Measurements from ENCODE around the gene RPTOR.
"Not testable (repeated sequence)": the region's sequence is repeated elsewhere in the genome, so short reads cannot be mapped to it uniquely, and the experiment has no call there.

The RPTOR gene

GRCh38 chr17:80621335-80621996 is 76.8 kb downstream of the RPTOR start:
- no peak for DNase-seq

- no peak for DNase-seq
Measured at GRCh38 chr17:80621997-80622357, 77.3 kb downstream of the RPTOR start.

DNA sequence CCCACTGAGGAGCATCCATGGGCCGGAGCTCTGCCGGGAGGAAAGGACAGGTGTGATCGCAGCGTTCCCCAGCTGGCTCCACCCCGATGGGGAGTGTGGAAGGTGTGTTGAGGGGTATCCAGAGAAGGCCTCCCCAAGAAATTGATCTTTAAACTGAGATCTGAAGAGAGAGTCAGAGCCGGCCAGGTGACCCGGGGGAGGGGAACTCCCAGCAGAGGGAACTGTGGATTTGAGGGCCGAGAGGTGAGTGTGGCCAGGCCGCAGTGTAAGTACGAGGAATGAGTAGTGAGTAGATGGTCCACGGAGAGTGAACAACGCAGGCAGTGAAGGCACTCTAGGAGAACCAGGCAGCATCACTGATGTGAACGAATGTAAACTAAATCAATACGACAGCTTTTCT is 80.2 kb downstream of the RPTOR start:
- no peak for DNase-seq

- DNase-seq, result no peak
Measured at GRCh38 chr17:80625627-80626026, 81.0 kb downstream of the RPTOR start.

DNA sequence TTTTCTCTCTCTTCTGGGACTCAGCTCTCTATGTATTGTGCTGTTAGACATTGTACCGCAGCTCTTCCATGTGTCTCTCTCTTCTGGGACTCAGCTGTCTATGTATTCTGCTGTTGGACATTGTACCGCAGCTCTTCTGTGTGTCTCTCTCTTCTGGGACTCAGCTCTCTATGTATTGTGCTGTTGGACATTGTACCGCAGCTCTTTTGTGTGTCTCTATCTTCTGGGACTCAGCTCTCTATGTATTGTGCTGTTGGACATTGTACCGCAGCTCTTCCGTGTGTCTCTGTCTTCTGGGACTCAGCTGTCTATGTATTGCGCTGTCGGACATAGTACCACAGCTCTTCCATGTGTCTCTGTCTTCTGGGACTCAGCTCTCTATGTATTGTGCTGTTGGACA is 84.2 kb downstream of the RPTOR start:
- DNase-seq, result not testable (repeated sequence)

GRCh38 chr17:80629298-80630028 is 84.8 kb downstream of the RPTOR start:
- DNase-seq, result no peak

- no peak for DNase-seq
Measured at GRCh38 chr17:80630560-80631120, 86.0 kb downstream of the RPTOR start.

DNA sequence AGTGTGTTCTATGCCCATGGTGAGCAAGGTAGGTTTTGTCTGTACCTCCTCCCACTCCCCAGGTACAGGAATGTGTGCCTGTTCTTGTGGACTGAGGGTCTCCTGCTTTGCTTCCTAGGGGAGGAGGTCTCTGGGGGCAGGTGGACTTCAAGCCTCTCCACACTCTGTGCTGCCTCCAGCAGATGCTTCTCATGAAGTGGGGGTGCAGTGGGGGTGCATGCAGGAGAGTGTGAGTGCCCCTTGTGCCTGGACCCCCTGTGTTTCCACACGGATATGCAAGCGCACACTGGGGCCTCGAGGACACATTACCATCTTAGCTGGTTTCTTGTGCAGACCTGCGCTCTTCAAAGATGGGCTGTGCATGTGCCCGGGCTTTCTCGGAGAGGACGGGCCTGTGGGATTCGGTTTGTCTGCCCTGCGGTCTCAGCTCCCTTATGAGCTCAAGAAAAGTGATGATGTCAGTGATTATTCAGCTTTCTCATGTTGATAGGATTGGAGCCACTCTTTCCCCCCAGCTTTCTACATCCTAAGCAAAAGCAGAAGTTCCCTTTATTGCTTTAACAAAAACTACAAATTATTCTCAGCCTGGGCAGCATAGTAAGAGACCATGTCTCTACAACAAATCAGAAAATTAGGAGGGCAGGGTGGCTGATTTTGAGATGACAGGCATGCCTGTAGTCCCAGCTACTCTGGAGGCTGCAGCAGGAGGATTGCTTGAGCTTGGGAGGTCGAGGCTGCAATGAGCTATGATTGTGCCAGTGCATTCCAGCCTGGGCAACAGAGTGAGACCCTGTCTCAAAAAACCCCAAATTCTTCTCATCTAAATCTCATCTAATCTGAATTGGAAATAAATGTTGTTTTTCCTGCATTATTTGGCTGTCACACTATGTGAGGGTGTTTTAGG is 86.8 kb downstream of the RPTOR start:
- no peak for DNase-seq

GRCh38 chr17:80632046-80632581 is 87.5 kb downstream of the RPTOR start:
- no peak for DNase-seq

DNA sequence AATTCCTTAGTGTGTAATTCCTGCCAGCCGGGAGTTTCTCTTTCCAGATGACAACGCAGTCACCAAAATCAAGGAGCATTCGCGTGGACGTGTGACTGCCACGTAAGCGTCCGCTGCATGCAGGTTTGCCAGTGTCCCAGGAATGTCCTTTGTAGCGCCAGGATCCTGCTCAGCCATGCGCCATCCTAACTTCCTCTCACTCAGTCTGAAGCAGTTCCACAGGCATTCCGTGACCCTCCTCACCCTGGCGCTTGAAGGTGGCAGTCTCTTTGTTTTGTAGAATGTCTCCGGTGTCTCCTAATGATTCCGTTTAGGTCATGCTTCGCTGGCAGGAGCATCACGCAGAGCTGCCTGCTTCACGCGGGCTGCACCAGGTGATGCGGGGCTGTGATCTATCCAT is 88.6 kb downstream of the RPTOR start:
- DNase-seq, result no peak

GRCh38 chr17:80633994-80634566 is 89.4 kb downstream of the RPTOR start:
- no peak for DNase-seq

GRCh38 chr17:80636361-80637018 is 91.9 kb downstream of the RPTOR start:
- DNase-seq, result no peak

DNA sequence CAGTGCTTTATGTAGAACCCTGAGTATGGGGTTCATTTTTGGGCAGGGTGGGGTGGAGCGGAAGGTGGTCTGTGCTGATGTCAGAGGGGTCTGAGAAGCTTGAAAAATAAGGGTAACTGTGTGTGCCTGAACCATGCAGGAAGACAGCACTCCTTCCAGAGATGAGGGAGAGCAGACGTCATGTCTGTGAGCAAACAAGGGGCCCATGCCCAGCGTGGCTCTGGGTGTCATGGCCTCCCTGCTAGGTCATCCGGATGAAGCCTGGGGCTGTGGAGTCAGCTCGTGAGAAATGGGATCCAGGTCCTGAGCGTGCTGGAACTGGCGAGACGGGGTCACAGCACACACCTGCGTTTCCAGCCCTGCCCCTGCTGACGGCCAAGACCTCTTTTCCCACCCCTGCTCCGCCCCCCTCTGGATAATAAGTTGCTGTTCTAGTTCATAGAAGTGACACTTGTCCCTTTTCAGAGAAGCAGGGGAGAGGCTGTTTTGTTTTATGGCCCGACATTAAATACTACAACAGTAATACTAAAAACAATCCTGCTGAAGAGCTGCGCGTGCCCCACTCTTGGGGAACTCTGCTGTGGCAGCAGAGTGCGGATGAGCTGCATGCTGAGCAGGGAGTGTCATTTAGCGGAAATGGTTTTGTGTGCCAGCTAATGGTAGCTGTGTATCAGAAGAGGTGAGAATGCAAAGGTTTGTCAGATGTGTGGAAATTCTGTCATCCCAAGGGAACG is 92.6 kb downstream of the RPTOR start:
- DNase-seq, result no peak

GRCh38 chr17:80639658-80640057 is 95.0 kb downstream of the RPTOR start:
- DNase-seq, result no peak

DNA sequence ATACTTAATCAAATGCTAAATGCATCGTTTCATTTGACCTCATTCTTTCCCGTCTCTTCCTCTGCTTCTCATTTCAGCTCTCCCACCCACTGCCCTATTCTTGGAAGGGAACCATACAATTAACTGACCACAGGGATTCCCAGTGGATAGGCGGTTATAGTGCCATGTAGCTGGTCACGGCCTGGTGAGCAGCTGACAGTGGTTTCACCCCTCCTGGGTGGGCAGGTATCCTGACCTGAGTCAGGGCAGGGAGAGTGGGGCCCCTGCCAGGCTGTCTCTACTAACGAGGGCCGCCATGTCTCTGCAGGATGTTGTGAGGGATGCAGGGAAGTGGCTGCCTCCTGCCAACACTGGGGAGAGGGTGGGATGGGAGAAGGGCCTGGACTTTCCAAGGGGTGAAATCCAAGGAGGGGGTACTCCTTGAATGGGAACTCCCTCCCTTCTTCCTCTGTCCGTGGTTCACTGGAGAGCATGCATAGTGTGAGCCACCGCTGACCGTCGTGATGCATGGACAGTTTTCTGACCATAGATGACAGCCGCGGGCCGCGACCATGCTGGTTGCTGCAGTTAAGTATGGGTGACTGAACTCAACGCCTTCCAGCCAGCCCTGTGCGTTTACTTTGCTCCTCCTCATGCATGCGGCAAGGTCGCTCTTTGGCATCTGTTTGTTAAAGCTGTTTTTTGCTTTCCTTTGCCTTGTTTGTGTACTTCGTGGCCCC is 95.9 kb downstream of the RPTOR start:
- no peak for DNase-seq

GRCh38 chr17:80643326-80644099 is 98.9 kb downstream of the RPTOR start:
- DNase-seq, result no peak

- no peak for DNase-seq
Measured at GRCh38 chr17:80644536-80644935, 99.9 kb downstream of the RPTOR start.

- no peak for DNase-seq
Measured at GRCh38 chr17:80645706-80646325, 101.2 kb downstream of the RPTOR start.

DNA sequence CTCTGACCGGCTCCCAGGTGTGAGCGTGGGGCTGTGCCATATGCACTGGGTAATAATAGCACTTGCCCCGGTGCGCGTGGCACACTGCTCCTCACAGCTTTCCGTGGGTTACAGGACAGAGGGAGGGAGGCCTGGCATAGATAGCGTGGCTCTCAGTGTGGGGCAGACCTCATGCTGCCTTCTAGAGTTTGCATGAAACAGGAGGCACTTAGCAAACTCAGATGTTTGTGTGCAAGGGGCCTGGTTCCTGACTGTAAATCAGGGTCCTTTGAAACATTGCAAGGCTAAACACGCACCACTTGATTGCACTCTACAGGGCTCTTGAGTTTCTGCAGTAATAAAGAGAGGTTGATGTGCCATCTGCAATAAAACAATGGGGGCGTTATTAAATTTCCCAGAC is 101.7 kb downstream of the RPTOR start:
- DNase-seq, result no peak
